Activated CD4-positive, alpha-beta T cell treated with anti-CD3 and anti-CD28 coated beads, Interleukin-2, amount 10 ng/mL, durations not matched to agents 7 days and 5 days (primary cell): ENCODE measurements around the gene KCNK6. TPM values are rescaled to one million over a fixed set of nuclear protein-coding genes. Genes with fewer than 3 reads are reported as not detected.
"Not testable (repeated sequence)": the region's sequence is repeated elsewhere in the genome, so short reads cannot be mapped to it uniquely, and the experiment has no call there.

Experiments
- CTCF ChIA-PET: fragments of 350-600 bp; sonication (Branson Sonifier 250); formaldehyde crosslinking; loops from one replicate; lab custom pipeline; 2021; ENCODE audit warnings: antibody characterized with exemption; lab: Charles Lee
- POLR2A ChIA-PET: fragments of 350-600 bp; sonication (Branson Sonifier 250); formaldehyde crosslinking; loops from one replicate; lab custom pipeline; 2021; ENCODE audit warnings: antibody characterized with exemption; lab: Charles Lee
- DNase-seq: peaks from one replicate; pipeline ENCODE4 v3.0.0-alpha.2; 2020
- H3K27ac Mint-ChIP-seq: one replicate; pipeline ENCODE4 v1.8.0; 2021; ENCODE audit warnings: mild to moderate bottlenecking, moderate library complexity, mixed read lengths
- H3K27me3 Mint-ChIP-seq: one replicate; pipeline ENCODE4 v1.8.0; 2021; ENCODE audit warnings: mixed read lengths
- H3K36me3 Mint-ChIP-seq: one replicate; pipeline ENCODE4 v1.8.0; 2021; ENCODE audit warnings: low read depth, mixed read lengths
- H3K4me1 Mint-ChIP-seq: one replicate; pipeline ENCODE4 v1.8.0; 2021; ENCODE audit warnings: mixed read lengths
- H3K4me3 Mint-ChIP-seq: one replicate; pipeline ENCODE4 v1.8.0; 2021; ENCODE audit warnings: mild to moderate bottlenecking, moderate library complexity, mixed read lengths
- H3K9me3 Mint-ChIP-seq: one replicate; pipeline ENCODE4 v1.8.0; 2021; ENCODE audit warnings: mixed read lengths
- total RNA-seq, 2 experiments: library from RNA; stranded (reverse); gene quantifications; one replicate each; pipeline ENCODE4 v1.2.3, GENCODE V29; 2021

The KCNK6 gene
- total RNA-seq, 2 experiments from 2014 or later = 12.6 to 14.0 TPM

DNA sequence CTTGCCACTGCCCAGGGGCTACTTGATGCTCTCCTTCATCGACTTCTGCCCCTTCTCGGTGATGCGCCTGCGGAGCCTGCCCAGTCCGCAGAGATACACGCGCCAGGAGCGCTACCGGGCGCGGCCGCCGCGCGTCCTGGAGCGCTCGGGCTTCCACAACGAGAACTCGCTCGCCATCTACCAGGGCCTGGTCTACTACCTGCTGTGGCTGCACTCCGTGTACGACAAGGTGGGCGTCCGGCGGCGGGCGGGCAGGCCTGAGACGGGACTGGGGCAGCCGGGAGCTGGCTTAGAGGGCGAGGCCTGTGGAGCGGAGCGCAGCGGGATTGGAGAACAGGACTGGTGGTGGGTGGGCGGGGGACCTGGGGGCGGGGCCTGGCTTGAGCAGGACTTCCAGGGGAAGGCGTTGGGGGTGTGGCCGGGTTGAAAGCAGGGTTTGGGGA is 42.0 kb downstream of the KCNK6 start:
- POLR2A ChIA-PET = no interaction called here
- H3K9me3 Mint-ChIP-seq = no peaks in the 10 kb centered on the region
- peak overlapping the region; percentile 81 for H3K4me3 Mint-ChIP-seq
- peak overlapping the region; percentile 31 for H3K27ac Mint-ChIP-seq
- H3K4me1 Mint-ChIP-seq = peaks cover 19% of the 10 kb centered on the region
- peak; percentile 78 for DNase-seq
- H3K27me3 Mint-ChIP-seq = peaks cover 34% of the 10 kb centered on the region
- H3K36me3 Mint-ChIP-seq = no peaks in the 10 kb centered on the region
- CTCF ChIA-PET = interaction anchor here (0.6 to 3.1 kb wide), 2 partner anchors 12 to 516 kb away, joined by 3 to 13 read pairs; partner anchors contain the start of genes PSMD8 and RINL

DNA sequence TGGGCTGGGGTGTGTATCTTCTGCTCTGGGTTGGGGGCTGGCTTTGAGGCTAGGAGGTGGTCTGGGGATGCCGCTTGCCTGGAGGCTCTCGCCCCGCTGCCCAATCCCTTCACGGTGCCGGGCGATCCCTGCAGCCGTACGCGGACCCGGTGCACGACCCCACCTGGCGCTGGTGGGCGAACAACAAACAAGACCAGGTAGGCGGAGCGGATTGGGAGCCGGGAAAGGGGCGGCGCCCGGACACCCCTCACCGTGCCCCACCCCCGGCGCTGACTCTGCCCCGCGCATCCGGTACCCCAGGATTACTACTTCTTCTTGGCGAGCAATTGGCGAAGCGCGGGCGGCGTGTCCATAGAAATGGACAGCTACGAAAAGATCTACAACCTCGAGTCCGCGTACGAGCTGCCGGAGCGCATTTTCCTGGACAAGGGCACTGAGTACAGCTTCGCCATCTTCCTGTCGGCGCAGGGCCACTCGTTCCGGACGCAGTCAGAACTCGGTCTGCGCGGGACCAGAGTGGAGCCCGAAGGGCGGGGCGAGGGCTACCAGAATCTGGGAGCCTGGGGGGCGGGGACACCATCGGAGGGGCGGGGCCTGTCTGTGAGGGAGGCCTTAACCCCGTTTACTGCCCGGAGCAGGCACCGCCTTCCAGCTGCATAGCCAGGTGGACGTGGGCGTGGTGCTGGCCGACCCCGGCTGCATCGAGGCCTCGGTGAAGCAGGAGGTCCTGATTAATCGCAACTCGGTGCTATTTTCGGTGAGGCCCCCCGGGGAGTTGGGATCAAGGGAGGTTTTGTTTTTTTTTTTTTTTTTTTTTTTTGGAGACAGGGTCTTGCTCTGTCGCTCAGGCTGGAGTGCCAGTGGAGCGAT is 42.7 kb downstream of the KCNK6 start:
- H3K4me1 Mint-ChIP-seq = peaks cover 19% of the 10 kb centered on the region
- peaks cover 34% of the 10 kb centered on the region for H3K27me3 Mint-ChIP-seq
- H3K9me3 Mint-ChIP-seq = no peaks in the 10 kb centered on the region
- peak overlapping the region; percentile 81 for H3K4me3 Mint-ChIP-seq
- ChIA-PET POLR2A (no interaction called here), CTCF (interaction anchor here (0.6 to 3.1 kb wide), 3 partner anchors 12 to 516 kb away, joined by 3 to 13 read pairs (median 3); partner anchors contain the start of genes PSMD8 and RINL)
- H3K36me3 Mint-ChIP-seq = no peaks in the 10 kb centered on the region
- peak; percentile 90 for DNase-seq
- peak overlapping the region; percentile 54 for H3K27ac Mint-ChIP-seq

- DNase-seq, H3K36me3 Mint-ChIP-seq, H3K9me3 Mint-ChIP-seq, POLR2A ChIA-PET, H3K27ac Mint-ChIP-seq: not testable (repeated sequence)
- Mint-ChIP-seq H3K4me3 (peak overlapping the region; percentile 81), H3K4me1 (peaks cover 19% of the 10 kb centered on the region), H3K27me3 (peaks cover 32% of the 10 kb centered on the region)
- CTCF ChIA-PET = interaction anchor here (0.6 to 3.1 kb wide), 2 partner anchors 11 to 444 kb away, joined by 3 to 13 read pairs; partner anchors contain the start of gene PSMD8
Measured at GRCh38 chr19:38362946-38363688, 43.5 kb downstream of the KCNK6 start.

- Mint-ChIP-seq H3K27me3 (no peaks in the 10 kb centered on the region), H3K36me3 (no peaks in the 10 kb centered on the region), H3K27ac (no peak overlapping the region), H3K4me3 (no peak overlapping the region), H3K9me3 (no peaks in the 10 kb centered on the region), H3K4me1 (peaks cover 6% of the 10 kb centered on the region)
- POLR2A ChIA-PET = no interaction called here
- CTCF ChIA-PET = no interaction called here
- no peak for DNase-seq
Measured at GRCh38 chr19:38367041-38367440, 47.4 kb downstream of the KCNK6 start.

- ChIA-PET CTCF (no interaction called here), POLR2A (no interaction called here)
- H3K4me1 Mint-ChIP-seq = peaks cover 6% of the 10 kb centered on the region
- no peaks in the 10 kb centered on the region for H3K36me3 Mint-ChIP-seq
- DNase-seq = no peak
- no peak overlapping the region for H3K4me3 Mint-ChIP-seq
- no peaks in the 10 kb centered on the region for H3K9me3 Mint-ChIP-seq
- no peak overlapping the region for H3K27ac Mint-ChIP-seq
- no peaks in the 10 kb centered on the region for H3K27me3 Mint-ChIP-seq
Measured at GRCh38 chr19:38369584-38369983, 49.9 kb downstream of the KCNK6 start.

GRCh38 chr19:38370299-38370698 is 50.7 kb downstream of the KCNK6 start:
- CTCF ChIA-PET = no interaction called here
- H3K36me3 Mint-ChIP-seq = peaks cover 5% of the 10 kb centered on the region
- H3K4me3 Mint-ChIP-seq = no peak overlapping the region
- H3K27ac Mint-ChIP-seq = no peak overlapping the region
- H3K27me3 Mint-ChIP-seq = no peaks in the 10 kb centered on the region
- peaks cover 12% of the 10 kb centered on the region for H3K4me1 Mint-ChIP-seq
- no peaks in the 10 kb centered on the region for H3K9me3 Mint-ChIP-seq
- POLR2A ChIA-PET = no interaction called here
- no peak for DNase-seq

DNA sequence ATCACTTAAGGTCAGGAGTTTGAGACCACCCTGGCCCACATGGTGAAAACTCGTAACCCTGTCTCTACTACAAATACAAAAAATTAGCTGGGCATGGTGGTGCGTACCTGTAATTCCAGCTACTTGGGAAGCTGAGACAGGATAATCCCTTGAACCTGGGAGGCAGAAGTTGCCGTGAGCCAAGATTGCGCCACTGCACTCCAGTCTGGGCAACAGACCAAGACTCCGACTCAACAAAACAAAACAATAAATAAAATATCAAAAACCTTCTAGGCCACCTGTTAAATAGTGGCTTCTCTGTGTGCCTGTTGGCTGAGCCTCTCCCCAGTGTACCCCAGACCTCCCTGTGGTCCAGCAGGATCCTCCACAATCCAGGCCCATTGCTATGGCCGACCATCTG is 51.4 kb downstream of the KCNK6 start:
- H3K27ac Mint-ChIP-seq = no peak overlapping the region
- no peak for DNase-seq
- ChIA-PET CTCF (no interaction called here), POLR2A (no interaction called here)
- peaks cover 8% of the 10 kb centered on the region for H3K36me3 Mint-ChIP-seq
- H3K27me3 Mint-ChIP-seq = no peaks in the 10 kb centered on the region
- no peak overlapping the region for H3K4me3 Mint-ChIP-seq
- H3K4me1 Mint-ChIP-seq = peaks cover 19% of the 10 kb centered on the region
- no peaks in the 10 kb centered on the region for H3K9me3 Mint-ChIP-seq

GRCh38 chr19:38373907-38374331 is 54.3 kb downstream of the KCNK6 start:
- Mint-ChIP-seq H3K27me3 (no peaks in the 10 kb centered on the region), H3K36me3 (peaks cover 23% of the 10 kb centered on the region), H3K4me3 (peak overlapping the region; percentile 98), H3K9me3 (no peaks in the 10 kb centered on the region), H3K4me1 (peaks cover 28% of the 10 kb centered on the region), H3K27ac (peak overlapping the region; percentile 97)
- CTCF ChIA-PET = interaction anchor here (0.6 to 1.9 kb wide), 16 partner anchors 8 to 557 kb away, joined by 3 to 13 read pairs (median 4); partner anchors contain the start of genes CATSPERG, FAM98C, GGN and MRPS12
- DNase-seq = no peak
- POLR2A ChIA-PET = interaction anchor here (0.6 to 1.3 kb wide), 3 partner anchors 22 to 413 kb away, joined by 3 to 6 read pairs (median 4); no protein-coding TSS in a partner anchor

DNA sequence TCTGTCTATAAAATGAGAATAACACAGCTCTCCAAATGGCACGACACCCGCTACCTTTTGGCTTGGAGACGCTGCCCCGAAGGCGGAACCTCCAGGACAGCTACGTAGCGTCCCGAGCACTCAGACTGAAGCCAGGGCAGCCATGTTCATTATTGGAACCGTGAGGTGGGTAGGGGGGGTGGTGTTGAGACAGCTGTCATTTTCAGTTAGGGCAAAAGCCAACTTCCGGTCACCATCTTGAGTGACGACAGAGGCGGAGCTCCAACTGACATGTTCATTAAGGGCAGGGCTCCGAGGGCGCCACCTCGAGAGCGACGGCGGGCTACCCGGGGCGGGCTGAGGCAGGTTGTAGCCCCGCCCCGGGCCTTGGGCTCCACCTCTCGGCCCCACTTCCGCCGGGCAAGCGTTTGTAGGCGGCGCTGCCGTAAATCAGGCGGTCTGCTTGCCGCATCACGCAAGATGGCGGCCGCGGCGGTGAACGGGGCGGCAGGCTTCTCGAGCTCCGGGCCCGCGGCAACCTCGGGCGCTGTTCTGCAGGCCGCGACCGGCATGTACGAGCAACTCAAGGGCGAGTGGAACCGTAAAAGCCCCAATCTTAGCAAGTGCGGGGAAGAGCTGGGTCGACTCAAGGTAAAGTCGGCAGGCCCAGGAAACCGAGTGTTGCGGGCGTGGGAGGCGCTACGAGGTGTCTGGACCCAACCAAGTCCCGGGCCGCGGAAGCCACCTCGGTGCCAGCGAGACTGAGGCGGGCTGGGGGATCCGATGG is 54.9 kb downstream of the KCNK6 start, which contains the start of gene PSMD8:
Gene PSMD8, plus strand, starts transcription at position 240 of the 766 bp plus-strand sequence. Its CDS starts 31 bp downstream, at position 271.
- Mint-ChIP-seq H3K9me3 (no peaks in the 10 kb centered on the region), H3K27ac (peak within 1 kb of the TSS; percentile 97), H3K4me1 (peaks cover 28% of the 10 kb centered on the region), H3K4me3 (peak within 1 kb of the TSS; percentile 98), H3K36me3 (peaks cover 29% of the 10 kb centered on the region), H3K27me3 (no peaks in the 10 kb centered on the region)
- ChIA-PET CTCF (interaction anchor here (0.6 to 1.9 kb wide), 17 partner anchors 8 to 556 kb away, joined by 3 to 13 read pairs (median 4); partner anchors contain the start of genes CATSPERG, FAM98C, GGN and MRPS12), POLR2A (interaction anchor here (0.6 to 1.3 kb wide), 3 partner anchors 21 to 413 kb away, joined by 3 to 6 read pairs (median 4); no protein-coding TSS in a partner anchor)
- peak; percentile 99 for DNase-seq

DNA sequence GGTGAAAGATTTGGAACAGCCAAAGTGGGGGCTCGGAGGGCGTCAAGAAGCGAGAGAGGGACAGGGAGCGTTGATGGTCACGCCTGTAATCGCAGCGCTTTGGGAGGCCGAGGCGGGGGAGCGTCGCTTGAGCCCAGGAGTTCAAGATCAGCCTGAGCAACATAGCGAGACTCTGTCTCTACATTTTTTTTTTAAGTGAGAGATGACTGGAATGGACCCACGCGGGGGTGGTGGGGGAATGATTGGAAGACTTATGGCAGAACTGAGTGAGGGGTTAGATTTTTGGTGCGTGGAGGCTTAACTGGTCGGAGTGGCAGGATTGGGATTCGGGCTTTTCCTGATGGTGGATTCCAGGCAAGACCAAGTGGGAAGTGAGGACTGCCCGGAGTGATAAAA is 55.5 kb downstream of the KCNK6 start:
- Mint-ChIP-seq H3K36me3 (peaks cover 33% of the 10 kb centered on the region), H3K4me1 (peaks cover 28% of the 10 kb centered on the region), H3K9me3 (no peaks in the 10 kb centered on the region), H3K4me3 (peak overlapping the region; percentile 98), H3K27ac (peak overlapping the region; percentile 97), H3K27me3 (no peaks in the 10 kb centered on the region)
- no peak for DNase-seq
- ChIA-PET POLR2A (interaction anchor here (1.3 kb wide), 1 partner anchor 20 kb away, joined by 4 read pairs; no protein-coding TSS in a partner anchor), CTCF (interaction anchor here (1.0 to 1.9 kb wide), 4 partner anchors 129 to 262 kb away, joined by 3 to 5 read pairs (median 4); no protein-coding TSS in a partner anchor)

DNA sequence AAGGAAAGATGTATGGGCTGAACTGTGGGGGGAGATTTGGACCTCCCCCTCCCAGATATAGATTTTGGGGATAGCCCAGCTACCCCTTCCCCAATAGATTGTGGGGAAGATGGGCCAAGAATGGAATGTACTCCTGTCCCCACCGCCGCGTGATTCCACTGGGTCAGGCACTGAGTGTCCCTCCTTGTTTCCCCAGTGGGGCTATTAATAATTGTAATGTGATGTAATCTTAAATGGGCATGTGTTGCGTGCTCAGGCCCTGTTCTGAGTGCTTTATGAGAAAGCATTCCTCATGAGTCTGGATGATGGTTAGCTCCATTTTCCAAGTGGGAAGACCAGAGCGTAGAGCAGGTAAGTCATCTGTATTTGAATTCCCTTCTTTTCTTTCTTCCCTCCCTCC is 56.1 kb downstream of the KCNK6 start:
- DNase-seq = no peak
- CTCF ChIA-PET = interaction anchor here (1.1 to 1.4 kb wide), 3 partner anchors 9 to 27 kb away, joined by 3 to 12 read pairs (median 7); partner anchors contain the start of genes FAM98C and GGN
- Mint-ChIP-seq H3K27ac (peak overlapping the region; percentile 97), H3K27me3 (no peaks in the 10 kb centered on the region), H3K4me1 (peaks cover 30% of the 10 kb centered on the region), H3K4me3 (peak overlapping the region; percentile 98), H3K36me3 (peaks cover 39% of the 10 kb centered on the region), H3K9me3 (no peaks in the 10 kb centered on the region)
- POLR2A ChIA-PET = interaction anchor here (0.5 kb wide), 1 partner anchor 329 kb away, joined by 3 read pairs; no protein-coding TSS in a partner anchor
